GM19043 (cell line): ENCODE data around the gene BCL7C.
A peak's percentile ranks its signal among the peaks of the same experiment; 100 is the strongest.
"Not testable (repeated sequence)": the region's sequence is repeated elsewhere in the genome, so short reads cannot be mapped to it uniquely, and the experiment has no call there.

Source experiments
- ATAC-seq: cut with Tn5 transposase; IDR thresholded peaks from one replicate; pipeline ENCODE4 v1.9.1; 2021; ENCODE audit warnings: low read depth; ENCODE audit not compliant: unreplicated experiment

Gene BCL7C

DNA sequence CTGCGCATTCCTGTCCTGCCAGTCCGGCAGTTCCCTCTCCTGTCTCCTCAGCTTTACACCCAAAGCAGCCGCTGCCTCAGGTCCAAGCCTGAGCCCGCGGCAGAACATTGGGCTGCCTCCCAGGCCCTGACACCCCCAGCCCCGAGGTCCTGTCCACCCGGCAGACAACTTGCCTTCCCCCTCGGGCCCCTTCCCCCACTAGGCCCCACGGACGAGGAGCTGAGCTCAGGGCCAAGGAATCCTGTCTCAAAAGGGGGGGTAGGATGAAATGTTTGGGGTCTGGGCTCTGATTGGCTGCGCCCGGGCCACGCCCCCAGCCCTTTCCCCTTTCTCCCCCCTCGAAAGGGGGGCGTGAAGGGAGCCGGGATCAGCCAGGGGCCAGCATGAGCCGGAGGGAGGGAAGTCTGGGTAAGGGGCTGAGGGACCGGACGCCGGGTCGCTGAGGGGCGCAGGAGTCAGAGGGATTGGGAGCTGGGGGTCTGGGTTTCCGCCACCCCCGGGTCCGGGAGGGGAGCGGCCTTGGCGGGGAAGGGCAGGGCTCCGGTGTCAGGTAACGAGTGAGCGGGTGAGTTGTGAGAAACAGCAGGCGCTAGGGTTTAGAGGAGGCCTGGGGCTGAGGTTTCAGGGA is 2.5 kb upstream of the BCL7C start, which contains the start of gene CTF1:
TSS of gene CTF1 (plus strand) at position 354 of the 628 bp plus-strand sequence. CDS start at position 384, 30 bp downstream.
- ATAC-seq: no peak

GRCh38 chr16:30895627-30896260 is 1.9 kb upstream of the BCL7C start:
- no peak for ATAC-seq

GRCh38 chr16:30894540-30895368 is 877 bp upstream of the BCL7C start:
- ATAC-seq: no peak

- no peak for ATAC-seq
These were observed 497 bp downstream of the BCL7C start for GRCh38 chr16:30893417-30893743.

DNA sequence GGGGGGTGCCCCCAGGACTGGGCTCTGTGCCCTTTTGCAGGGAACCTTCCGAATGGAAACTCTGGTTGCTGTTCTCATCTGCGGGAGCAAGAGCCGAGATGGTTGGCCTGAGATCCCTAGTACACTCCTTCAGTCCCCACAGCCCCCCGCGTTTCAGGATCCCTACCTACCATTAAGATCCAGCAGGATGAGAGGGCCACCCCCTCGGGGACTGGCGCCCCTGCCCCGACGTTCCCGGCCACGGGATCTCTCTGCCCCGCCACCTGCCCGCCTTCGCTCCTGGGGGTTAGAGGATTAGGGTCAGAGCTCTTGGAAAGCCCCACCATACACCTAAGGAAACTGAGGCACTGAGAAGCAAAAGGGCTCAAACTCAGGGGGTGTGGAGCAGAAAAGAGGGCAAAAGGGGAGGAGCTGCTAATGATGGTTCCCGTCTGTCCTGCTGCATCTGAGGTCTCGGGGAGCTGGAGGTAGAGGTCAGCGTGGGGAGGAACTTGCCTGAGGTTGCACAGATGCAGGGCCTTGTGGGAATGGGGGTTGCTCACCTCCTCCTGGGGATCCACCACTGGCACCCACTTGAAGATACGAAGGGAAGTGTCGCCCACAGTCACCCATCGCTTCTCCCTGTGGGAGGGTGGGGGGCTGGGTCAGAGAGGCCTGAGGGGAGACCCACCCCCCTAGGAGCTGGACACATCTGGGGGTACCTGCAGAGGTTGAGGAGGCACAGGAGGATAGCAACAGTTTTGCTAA is 1.0 kb downstream of the BCL7C start:
- ATAC-seq: no peak

DNA sequence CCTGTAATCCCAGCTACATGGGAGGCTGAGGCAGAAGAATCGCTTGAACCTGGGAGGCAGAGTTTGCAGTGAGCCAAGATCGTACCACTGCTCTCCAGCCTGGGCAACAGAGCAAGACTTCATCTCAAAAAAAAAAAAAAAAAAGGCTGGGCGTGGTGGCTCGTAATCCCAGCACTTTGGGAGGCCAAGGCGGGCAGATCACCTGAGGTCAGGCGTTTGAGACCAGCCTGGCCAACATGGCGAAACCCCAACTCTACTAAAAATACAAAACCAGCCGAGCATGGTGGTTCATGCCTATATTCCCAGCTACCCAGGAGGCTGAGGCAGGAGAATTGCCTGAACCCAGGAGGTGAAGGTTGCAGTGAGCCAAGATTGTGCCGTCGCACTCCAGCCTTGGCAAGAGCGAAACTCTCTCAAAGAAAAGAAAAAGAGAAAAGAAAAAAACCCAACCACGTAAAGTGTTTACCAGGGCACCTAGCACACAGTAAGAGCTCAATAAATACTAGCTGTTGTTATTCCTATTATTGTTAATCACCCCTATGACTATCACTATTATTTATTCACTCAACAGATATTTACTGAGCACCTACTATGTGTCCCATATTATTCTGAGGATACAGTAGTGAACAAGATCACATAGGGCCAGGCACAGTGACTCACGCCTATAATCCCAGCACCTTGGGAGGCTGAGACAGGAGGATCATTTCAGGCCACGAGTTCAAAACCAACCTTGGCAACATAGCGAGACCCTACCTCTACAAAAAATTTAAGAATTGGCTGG is 2.6 kb downstream of the BCL7C start:
- ATAC-seq: not testable (repeated sequence)

DNA sequence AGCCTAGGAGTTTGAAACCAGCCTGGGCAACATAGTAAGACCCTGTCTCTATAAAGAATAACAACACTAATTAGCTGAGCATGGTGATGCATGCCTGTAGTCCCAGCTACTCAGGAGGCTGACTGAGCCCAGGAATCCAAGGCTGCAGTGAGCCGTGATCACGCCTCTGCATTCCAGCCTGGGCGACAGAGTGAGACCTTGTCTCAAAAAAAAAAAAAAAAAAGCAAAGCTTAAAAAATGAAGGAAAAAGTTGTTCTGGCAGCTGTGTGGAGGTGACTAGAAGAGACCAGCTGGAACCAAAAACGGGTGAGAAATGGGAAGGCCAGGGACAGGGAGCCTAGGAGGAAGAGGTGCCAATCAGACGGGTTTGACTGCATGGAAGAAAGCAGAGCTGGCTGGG is 4.2 kb downstream of the BCL7C start:
- ATAC-seq: no peak

DNA sequence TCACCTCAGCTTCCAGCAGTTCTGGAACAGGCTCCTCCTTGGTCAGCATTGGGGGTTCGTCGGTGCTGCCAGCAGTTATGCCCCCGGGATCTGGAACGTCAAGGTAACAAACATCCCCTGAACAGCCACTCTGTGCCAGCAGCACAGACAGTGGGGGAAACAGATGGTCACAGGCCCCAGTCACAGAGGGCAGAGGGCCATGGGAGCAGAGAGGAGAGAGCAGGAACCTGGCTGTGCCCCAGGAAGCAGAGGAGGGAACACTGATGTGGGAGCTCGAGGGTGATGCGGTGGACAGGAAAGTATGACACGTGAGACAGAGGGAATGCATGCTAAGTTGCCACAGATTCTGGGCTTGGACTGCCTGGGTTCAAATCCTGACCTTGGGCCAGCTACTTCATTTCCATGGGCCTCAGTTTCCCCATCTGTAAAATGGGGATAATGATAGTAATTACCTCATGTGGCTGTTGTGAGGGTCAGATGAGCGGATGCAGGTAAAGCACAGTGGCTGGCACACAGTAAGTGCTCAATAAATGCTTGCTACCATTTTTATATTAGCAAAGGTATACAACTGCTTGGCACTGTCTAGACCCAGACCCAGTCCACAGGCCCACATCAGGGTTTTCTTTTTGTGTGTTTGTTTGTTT is 4.9 kb downstream of the BCL7C start:
- no peak for ATAC-seq

- ATAC-seq: no peak
These were observed 6.0 kb downstream of the BCL7C start for GRCh38 chr16:30887927-30888326.

DNA sequence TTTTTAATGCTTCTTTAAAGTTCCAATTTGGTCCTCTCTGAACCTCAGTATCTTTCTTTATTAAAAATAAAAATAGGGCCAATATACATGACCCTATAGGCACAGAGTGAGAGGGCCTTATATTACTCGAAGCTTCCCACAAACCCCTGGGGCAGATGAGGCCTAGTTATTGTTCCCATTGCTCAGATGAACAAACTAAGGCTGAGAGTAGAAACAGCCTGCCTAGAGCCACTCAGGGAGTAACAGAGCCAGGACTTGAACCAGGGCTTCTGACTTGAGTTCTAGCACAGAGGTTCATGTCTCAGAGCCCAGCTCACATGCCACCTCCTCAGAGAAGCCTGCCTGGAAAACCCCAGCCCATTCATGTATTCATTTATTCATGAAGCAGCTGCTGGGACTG is 7.7 kb downstream of the BCL7C start:
- no peak for ATAC-seq

GRCh38 chr16:30885196-30885595 is 8.7 kb downstream of the BCL7C start:
- no peak for ATAC-seq

DNA sequence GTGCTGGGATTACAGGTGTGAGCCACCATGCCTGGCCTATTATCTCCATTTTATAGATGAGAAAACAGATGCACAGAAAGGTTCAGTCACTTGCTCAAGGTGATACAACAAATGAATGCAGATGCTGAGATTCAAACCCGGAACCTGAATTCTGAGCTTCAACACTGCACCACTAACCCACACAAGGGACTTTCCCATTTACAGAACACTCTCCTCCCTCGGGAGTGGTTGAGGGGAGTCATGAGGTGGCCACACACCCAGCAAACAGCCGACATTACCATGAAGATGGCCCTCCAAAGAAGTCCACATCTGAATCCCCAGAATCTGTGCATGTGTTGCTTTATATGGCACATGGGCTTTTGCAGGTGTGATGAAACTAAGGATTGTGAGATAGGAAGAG is 9.1 kb downstream of the BCL7C start:
- ATAC-seq: no peak

DNA sequence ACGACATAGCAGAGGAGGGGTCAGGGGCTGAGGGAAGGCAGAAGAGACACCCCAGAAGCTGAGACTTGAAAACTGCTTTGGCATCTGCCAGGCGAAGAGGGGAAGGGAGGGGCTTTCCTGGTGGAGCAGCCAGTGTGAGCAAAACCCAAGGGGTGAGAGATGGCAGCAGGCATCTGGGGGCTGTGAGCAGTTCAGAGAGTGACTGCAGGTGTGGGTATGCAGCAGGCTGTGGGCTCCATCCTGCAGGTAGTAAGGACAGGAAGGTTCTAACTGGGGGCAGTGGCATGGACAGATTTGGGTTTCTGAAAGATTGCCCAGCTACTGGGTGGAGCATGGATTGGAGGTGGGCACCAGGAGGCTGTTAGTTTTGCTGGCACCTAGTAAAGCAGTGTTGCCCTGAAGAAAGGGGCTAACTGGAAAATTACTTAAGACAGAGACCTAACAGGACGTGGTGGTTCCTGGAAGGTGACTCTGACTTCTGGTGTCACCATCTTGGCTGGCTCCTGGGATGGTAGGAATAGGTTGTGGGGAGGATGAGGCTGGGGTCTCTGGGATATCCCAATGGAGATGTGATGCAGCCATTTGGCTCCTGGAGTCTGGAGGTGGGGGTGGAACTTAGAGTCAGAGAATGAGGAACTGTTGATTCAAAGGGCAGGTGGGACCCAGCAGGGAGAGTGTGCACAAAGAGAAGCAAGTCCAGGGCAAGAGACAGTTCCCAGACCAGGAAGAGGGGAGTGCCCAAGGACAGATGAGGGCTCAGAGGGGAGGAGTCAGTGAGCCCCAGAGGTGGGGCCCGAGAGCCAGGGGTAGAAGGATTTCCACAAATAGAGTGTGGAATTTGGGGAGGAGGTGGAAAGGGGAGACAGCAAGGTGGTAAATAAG is 11.2 kb downstream of the BCL7C start:
- ATAC-seq: no peak

DNA sequence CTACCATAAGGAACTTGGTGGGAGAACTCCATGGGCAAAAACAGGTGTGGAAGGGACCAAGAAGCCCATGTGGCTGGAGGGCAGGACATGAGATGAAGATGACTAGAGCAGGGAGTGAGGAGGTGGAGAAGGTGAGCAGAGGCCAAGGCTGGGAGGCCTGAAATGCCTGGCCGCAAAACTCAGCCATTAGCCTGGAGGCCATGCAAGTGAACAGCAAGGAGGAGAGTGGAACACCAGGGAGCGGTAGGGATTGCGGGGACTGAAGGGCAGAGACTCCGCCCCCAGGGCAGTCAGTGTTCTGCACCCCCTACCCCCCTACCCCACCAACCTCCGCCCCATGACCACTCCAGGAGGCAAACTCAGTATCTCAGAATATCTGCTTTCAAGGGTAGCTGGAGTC is 17.0 kb downstream of the BCL7C start:
- ATAC-seq: no peak

- ATAC-seq: no peak
These were observed 17.7 kb downstream of the BCL7C start for GRCh38 chr16:30875871-30876801.

DNA sequence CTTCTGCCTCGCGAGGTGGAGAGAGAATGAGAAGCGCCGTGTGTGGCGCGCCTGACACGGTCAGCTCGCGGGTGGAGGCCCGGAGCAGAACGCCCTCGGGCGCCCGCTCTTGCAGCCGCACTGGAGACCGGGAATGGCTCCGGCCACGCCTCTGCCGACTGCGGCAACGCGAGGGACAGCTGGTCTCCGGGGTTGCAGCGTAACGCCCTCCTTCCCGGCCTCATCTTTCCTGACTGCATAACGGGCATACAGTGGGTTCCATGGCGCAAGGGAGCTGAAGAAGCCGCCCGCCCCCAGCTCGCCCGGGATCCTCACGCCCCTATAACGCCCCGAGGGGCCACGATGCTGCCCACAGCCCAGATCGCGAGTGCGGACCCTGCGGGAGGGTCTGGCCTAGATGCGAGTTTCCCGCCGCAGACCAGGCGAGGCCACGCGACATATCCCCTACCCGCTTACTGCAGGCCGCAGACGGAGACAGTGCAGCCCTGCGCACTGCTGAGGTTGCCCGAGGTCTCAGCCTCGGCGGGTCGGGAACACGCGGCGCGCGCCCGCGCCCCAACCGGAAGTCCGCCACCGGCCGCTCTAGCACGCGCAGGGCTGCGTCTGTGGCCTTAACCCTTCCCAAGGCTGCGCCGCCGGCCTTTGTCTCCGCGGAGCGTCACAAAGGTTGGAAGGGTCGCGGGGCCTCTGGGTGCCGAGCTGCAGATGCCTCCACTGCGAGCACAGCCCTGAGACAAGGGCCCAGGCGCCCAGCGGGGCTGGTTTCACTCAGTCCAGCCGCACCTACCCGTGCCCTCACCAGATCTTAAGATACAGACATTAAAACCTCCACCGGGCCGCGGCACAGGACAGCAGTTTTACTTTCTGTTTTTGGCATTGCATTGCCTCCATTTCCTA is 18.8 kb downstream of the BCL7C start:
- ATAC-seq: peak; percentile 62
